ENCODE measurements around the gene CD27. TPM values are rescaled to one million over a fixed set of nuclear protein-coding genes. Genes with fewer than 3 reads are reported as not detected.

Gene CD27
- total RNA-seq, 1 donor = 0.18 TPM

- TF ChIP-seq, protein P1, sequence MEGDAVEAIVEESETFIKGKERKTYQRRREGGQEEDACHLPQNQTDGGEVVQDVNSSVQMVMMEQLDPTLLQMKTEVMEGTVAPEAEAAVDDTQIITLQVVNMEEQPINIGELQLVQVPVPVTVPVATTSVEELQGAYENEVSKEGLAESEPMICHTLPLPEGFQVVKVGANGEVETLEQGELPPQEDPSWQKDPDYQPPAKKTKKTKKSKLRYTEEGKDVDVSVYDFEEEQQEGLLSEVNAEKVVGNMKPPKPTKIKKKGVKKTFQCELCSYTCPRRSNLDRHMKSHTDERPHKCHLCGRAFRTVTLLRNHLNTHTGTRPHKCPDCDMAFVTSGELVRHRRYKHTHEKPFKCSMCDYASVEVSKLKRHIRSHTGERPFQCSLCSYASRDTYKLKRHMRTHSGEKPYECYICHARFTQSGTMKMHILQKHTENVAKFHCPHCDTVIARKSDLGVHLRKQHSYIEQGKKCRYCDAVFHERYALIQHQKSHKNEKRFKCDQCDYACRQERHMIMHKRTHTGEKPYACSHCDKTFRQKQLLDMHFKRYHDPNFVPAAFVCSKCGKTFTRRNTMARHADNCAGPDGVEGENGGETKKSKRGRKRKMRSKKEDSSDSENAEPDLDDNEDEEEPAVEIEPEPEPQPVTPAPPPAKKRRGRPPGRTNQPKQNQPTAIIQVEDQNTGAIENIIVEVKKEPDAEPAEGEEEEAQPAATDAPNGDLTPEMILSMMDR (IDR thresholded peaks at IDR 0.05; ENCODE audit: insufficient read depth, low read length) = no peak
- DNase-seq (ENCODE audit: low read depth) = no peak
- H3K4me3 ChIP-seq (ENCODE audit: low read depth, low read length) = peak overlapping the region; percentile 81
These were observed 8.3 kb downstream of the CD27 start for GRCh38 chr12:6452944-6453630.

DNA sequence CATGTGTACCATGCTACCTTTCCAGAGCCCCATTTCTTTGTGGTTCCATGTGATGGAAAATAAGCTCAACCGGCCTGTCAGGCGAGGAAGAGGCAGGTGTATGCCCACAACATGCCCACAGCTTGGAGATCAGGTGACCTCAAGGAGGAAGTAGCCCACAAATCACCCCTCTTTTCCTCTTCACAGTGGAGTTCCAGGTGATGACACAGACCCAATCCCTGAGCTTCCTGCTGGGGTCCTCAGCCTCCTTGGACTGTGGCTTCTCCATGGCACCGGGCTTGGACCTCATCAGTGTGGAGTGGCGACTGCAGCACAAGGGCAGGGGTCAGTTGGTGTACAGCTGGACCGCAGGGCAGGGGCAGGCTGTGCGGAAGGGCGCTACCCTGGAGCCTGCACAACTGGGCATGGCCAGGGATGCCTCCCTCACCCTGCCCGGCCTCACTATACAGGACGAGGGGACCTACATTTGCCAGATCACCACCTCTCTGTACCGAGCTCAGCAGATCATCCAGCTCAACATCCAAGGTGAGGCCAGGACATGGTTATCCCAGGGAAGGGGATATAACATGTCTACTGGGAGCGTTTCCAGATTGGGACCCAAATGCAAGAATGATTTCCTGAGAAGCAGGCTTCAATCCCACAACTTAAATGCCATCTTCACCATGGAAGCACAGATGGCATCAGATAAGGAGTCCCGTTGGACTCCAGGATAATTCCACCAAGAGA is 12.6 kb downstream of the CD27 start:
- TF ChIP-seq, protein P1 (IDR thresholded peaks at IDR 0.05; ENCODE audit: insufficient read depth, low read length) = no peak
- no peak overlapping the region for H3K4me3 ChIP-seq (ENCODE audit: low read depth, low read length)
- no peak for DNase-seq (ENCODE audit: low read depth)

GRCh38 chr12:6458281-6459003 is 13.7 kb downstream of the CD27 start:
- DNase-seq (ENCODE audit: low read depth) = no peak
- no peak overlapping the region for H3K4me3 ChIP-seq (ENCODE audit: low read depth, low read length)

DNA sequence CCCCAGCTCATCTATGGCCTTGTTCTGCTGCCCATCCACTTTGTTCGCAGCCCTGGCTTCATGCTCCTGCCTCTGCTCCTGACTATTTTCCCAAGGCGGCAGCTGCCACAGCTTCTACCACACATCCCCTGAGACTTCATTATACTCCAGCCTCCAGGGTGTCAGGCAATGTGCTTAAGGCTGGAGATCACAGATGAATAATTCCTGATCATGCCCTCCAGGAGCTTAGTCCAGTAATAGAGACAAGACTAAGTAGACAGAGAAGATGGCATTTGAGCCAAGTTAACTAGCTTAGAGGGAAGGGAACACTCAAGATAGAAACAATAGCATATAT is 14.2 kb downstream of the CD27 start:
- no peak for DNase-seq (ENCODE audit: low read depth)
- H3K4me3 ChIP-seq (ENCODE audit: low read depth, low read length) = no peak overlapping the region
- TF ChIP-seq, protein P1 (IDR thresholded peaks at IDR 0.05; ENCODE audit: insufficient read depth, low read length) = no peak

More at GRCh38 chr12:6458281-6459003, 13.7 kb downstream of the CD27 start:
- TF ChIP-seq, protein P1 (IDR thresholded peaks at IDR 0.05; ENCODE audit: insufficient read depth, low read length) = no peak

GRCh38 chr12:6460751-6461371 is 16.1 kb downstream of the CD27 start:
- H3K4me3 ChIP-seq (ENCODE audit: low read depth, low read length) = no peak overlapping the region
- TF ChIP-seq, protein P1 (IDR thresholded peaks at IDR 0.05; ENCODE audit: insufficient read depth, low read length) = no peak
- no peak for DNase-seq (ENCODE audit: low read depth)

DNA sequence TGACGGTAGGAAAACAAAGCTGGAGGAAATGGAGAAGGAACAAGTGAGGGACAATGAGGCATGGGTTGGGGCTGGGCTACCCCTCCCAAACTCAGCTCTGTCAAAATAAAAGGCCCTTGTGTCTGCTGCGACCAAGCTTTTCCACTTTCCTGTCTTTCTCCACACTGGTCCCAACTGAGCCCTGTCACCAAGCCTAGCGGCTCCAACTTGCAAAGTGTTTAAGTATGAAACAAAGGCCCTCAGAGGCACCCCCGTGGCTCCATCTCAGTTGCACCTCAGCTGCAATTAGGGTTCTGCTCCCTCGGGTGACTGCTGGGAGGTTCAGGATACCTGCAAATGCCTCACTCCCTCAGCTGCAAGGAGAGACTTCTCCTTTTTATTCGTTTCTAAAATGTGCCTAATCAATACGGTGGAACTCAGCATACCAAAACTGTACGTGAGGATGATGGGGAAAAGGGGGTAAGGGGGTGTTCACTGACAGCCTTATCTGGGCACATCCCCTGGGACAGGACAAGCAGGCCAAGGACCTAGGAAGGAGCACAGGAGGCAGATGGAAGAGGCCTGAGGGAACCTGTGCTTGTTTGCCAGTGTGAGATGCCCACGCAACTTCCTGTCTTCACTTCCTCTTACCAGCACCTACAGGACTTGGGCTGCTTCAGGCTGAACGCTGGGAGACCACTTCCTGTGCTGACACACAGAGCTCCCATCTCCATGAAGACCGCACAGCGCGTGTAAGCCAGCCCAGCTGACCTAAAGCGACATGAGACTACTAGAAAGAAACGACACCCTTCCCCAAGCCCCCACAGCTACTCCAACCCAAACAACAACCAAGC is 16.9 kb downstream of the CD27 start:
- no peak overlapping the region for H3K4me3 ChIP-seq (ENCODE audit: low read depth, low read length)
- no peak for DNase-seq (ENCODE audit: low read depth)
- TF ChIP-seq, protein P1 (IDR thresholded peaks at IDR 0.05; ENCODE audit: insufficient read depth, low read length) = no peak
